LNCaP clone FGC (cell line): Measurements from ENCODE around the gene BCAS3.

ENCODE experiments used
- DNase-seq: peaks from one replicate; pipeline ENCODE4 v3.0.0-alpha.2; 2011; ENCODE audit warnings: low read depth
- H3K4me3 ChIP-seq: 2 replicates; pipeline ENCODE4 v1.5.1; 2011; ENCODE audit warnings: mild to moderate bottlenecking, low read depth, low read length, control low read depth
- TF ChIP-seq, protein P1 (sequence below): IDR thresholded peaks from 2 replicates; pipeline ENCODE4 v1.5.1; 2012; ENCODE audit warnings: mild to moderate bottlenecking; ENCODE audit not compliant: control insufficient read depth, insufficient read depth; ENCODE audit errors: extremely low read depth

The BCAS3 gene

DNA sequence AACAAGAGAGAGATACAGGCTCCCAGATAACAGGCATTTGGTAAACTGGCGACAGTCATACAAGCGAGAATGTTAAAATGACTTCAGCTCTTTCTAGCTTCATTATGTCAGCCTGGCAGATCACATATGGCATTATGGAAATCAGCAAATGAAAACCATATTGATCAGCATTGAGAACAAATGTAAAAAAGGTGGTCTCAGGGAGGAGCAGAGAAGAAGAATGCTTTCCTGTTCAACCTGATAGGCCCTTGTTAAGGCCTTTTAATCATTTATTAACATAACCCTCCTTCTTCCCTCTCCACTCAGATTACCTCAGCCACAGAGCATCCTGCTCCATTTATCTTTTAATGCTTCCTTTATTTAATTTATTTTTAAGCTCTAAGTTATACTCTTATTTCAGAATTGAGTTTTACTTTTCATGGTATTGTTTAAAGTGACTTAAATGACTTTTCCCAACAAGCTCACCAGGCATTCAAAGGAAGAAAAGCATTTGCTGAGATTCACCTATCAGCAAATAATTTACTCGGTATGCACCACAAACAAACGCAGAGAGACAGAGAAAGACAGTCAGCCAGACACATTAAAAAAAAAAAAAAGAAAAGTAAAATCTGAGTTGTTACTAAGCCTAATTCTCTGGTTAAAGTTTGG lies 478.1 kb downstream of the BCAS3 start:
- no peak for DNase-seq
- TF ChIP-seq, protein P1, sequence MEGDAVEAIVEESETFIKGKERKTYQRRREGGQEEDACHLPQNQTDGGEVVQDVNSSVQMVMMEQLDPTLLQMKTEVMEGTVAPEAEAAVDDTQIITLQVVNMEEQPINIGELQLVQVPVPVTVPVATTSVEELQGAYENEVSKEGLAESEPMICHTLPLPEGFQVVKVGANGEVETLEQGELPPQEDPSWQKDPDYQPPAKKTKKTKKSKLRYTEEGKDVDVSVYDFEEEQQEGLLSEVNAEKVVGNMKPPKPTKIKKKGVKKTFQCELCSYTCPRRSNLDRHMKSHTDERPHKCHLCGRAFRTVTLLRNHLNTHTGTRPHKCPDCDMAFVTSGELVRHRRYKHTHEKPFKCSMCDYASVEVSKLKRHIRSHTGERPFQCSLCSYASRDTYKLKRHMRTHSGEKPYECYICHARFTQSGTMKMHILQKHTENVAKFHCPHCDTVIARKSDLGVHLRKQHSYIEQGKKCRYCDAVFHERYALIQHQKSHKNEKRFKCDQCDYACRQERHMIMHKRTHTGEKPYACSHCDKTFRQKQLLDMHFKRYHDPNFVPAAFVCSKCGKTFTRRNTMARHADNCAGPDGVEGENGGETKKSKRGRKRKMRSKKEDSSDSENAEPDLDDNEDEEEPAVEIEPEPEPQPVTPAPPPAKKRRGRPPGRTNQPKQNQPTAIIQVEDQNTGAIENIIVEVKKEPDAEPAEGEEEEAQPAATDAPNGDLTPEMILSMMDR: no peak
- H3K4me3 ChIP-seq: no peak overlapping the region

DNA sequence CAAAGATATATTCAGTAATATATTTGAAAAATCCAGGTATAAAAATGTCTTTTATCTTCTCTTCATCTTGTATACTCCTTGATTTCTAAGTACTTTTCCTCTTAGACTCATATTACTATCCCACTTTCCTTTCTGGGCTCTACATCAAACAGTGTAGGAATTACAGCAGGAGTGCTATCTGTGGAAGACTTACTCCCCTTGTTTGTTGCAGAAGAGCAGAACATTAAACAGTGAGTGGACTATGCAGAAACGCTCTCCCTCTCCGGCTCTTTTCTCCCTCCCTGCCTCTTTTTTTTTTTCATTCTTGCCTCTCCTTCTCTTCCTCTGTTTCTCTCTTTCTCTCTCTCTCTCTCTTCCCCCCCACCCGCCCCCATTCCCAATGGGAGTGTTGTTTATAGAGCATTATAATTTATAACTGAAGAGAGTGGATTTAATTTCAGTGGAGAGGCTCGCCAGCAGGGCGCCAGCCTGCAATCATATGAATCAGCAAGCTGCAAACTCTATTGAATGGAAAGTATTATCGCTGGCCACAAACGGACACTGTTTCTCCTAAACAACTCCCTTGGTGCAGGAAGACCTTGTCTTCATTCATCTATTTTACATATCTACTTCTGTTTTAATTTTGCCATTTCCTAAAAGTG lies 479.7 kb downstream of the BCAS3 start:
- TF ChIP-seq, protein P1: no peak
- no peak for DNase-seq

DNA sequence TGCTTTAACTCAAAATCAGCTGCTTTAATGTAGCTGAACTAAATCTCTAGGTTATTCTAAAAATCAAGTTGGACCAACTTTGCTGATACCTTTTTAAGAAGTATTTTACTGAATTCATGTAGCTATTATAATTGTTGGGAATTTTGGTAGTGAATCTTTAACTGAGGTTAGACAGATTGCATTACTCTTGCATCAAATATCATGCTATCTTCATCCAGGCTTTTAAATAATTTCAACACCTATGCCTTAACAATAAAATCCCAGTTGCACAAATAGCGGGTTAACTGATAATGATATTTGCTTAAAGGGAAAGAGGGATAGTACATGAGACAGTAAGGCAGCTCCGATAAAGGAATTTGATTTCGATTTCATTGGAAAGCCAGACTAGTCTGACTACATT lies 480.7 kb downstream of the BCAS3 start:
- TF ChIP-seq, protein P1: no peak
- H3K4me3 ChIP-seq: no peak overlapping the region
- DNase-seq: no peak

More for the DNA sequence above, 479.7 kb downstream of the BCAS3 start:
- no peak overlapping the region for H3K4me3 ChIP-seq

DNA sequence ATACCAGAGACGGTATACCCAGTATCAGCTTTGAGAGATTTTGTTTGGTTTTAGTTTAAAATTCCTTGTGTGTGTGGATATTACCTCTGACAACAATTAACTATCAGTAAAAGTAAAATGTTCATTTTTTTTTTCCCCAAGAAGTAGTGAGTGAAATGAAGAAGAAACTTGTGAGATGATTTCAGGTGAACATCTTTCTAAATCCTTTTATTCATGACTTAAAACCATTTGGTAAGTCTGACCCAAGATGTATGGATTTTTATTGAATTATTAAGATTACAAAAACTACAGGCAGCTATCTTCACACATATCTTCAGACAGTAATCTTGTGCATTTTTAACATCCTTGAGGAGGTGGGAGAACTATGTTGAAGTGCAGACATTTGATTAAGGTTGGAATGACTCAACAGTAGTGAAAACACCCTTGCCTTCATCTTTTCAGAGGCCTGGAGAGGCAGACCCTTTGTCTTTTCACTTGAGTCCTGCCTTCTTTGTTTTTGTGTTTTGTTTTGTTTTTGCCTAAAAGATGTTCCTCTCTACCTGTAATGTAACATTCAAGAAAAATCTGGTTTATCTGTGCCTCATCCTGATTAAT lies 481.7 kb downstream of the BCAS3 start:
- TF ChIP-seq, protein P1: no peak
- no peak for DNase-seq
- H3K4me3 ChIP-seq: no peak overlapping the region

DNA sequence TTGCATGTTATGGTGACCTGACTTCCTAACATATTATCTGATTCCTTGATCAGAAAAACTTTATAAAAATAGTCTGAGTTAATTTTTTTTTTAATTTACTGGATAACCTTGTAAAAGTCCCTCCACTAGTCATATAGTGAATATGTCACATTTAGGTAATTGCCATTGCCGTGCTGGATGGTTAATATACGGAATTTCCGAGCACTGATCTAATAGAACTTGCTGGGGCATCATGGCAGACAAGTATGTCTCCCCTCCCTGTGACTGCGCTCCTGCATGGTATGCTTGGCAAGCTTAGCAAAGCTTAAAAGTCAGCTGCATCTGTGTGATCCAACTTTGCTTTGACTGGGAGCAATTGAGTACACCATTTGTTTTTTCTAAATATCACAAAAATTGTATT lies 482.6 kb downstream of the BCAS3 start:
- TF ChIP-seq, protein P1: no peak
- DNase-seq: no peak
- no peak overlapping the region for H3K4me3 ChIP-seq

DNA sequence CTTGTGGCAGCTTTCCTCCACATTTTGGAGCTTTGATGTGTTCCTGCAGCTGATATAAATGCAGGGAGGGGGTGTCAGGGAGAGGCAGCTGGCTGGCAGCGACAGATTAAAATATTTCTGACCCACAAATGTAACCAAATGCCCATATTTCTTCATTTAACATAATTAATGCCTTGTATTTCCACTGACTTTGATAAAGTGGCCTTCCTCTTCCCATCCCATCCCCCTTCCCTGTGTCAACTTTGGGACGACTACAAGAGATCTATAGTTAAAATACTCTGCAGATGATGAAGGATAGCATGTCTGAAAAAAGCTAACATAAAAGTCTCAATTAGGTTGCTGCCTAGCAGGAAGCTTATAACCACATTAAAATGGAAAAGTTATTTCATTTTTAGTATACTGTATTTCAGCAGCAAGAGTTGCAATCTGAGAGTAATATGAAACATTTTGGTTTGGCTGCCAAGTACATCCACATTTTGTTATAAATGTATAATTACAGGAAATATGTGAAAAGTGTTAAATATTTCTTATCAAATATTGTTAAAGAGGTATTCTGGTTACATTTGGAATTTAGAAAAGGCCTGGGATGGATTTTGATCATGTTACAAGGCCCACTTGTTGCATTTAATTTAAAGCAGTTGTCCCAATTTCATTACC lies 483.3 kb downstream of the BCAS3 start:
- no peak for DNase-seq
- H3K4me3 ChIP-seq: no peak overlapping the region
- TF ChIP-seq, protein P1: no peak
